ENCODE results near the gene NMUR2.
A peak's percentile ranks its signal among the peaks of the same experiment; 100 is the strongest.

NMUR2 gene, protein sequence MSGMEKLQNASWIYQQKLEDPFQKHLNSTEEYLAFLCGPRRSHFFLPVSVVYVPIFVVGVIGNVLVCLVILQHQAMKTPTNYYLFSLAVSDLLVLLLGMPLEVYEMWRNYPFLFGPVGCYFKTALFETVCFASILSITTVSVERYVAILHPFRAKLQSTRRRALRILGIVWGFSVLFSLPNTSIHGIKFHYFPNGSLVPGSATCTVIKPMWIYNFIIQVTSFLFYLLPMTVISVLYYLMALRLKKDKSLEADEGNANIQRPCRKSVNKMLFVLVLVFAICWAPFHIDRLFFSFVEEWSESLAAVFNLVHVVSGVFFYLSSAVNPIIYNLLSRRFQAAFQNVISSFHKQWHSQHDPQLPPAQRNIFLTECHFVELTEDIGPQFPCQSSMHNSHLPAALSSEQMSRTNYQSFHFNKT

GRCh38 chr5:152405145-152405544 lies at the start of gene NMUR2:
NMUR2 (minus strand) TSS chr5:152405279; CDS start chr5:152405113, 166 bp downstream.
- no peak within 1 kb of the TSS for H3K4me3 Mint-ChIP-seq
- H3K9me3 Mint-ChIP-seq, result peaks cover 3% of the 10 kb centered on the region
- H3K27ac Mint-ChIP-seq, result no peak within 1 kb of the TSS
- H3K36me3 Mint-ChIP-seq, result no peaks in the 10 kb centered on the region
- H3K4me1 Mint-ChIP-seq, result no peaks in the 10 kb centered on the region
- no peak for ATAC-seq
- peaks cover 36% of the 10 kb centered on the region for H3K27me3 Mint-ChIP-seq

GRCh38 chr5:152443935-152444334 lies 38.9 kb upstream of the NMUR2 start:
- H3K4me1 Mint-ChIP-seq, result no peaks in the 10 kb centered on the region
- ATAC-seq, result no peak
- no peaks in the 10 kb centered on the region for H3K36me3 Mint-ChIP-seq
- no peak overlapping the region for H3K27ac Mint-ChIP-seq
- no peak overlapping the region for H3K4me3 Mint-ChIP-seq
- H3K27me3 Mint-ChIP-seq, result peaks cover 31% of the 10 kb centered on the region
- peaks cover 2% of the 10 kb centered on the region for H3K9me3 Mint-ChIP-seq

DNA sequence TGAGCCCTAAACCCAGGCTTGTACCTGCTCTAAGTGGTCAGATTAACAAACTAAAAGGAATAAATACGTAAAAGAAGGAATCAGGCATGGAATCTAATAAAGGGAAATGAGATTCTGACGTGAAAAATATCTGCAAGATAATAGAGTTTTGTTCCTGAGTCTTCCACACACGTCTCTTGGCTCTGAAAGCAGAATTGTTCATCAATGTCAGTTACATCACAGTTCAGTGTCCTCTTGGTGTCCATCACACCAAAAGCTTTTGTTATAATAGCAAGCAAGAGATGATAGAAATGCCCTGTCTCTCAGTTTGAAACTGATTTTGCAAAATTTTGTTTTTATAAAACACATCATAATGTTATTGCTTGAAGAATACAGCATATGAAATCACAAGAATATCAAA lies 34.7 kb upstream of the NMUR2 start:
- Mint-ChIP-seq H3K9me3 (peaks cover 2% of the 10 kb centered on the region), H3K4me1 (no peaks in the 10 kb centered on the region), H3K4me3 (no peak overlapping the region), H3K27me3 (peaks cover 31% of the 10 kb centered on the region), H3K36me3 (no peaks in the 10 kb centered on the region), H3K27ac (no peak overlapping the region)
- ATAC-seq, result no peak

GRCh38 chr5:152437866-152438265 lies 32.8 kb upstream of the NMUR2 start:
- H3K36me3 Mint-ChIP-seq, result no peaks in the 10 kb centered on the region
- no peaks in the 10 kb centered on the region for H3K9me3 Mint-ChIP-seq
- no peak overlapping the region for H3K27ac Mint-ChIP-seq
- H3K4me3 Mint-ChIP-seq, result no peak overlapping the region
- H3K27me3 Mint-ChIP-seq, result peaks cover 16% of the 10 kb centered on the region
- ATAC-seq, result no peak
- no peaks in the 10 kb centered on the region for H3K4me1 Mint-ChIP-seq

GRCh38 chr5:152427721-152428120 lies 22.6 kb upstream of the NMUR2 start:
- H3K4me3 Mint-ChIP-seq, result no peak overlapping the region

GRCh38 chr5:152425083-152425482 lies 20.0 kb upstream of the NMUR2 start:
- H3K4me1 Mint-ChIP-seq, result no peaks in the 10 kb centered on the region
- H3K9me3 Mint-ChIP-seq, result no peaks in the 10 kb centered on the region
- no peak overlapping the region for H3K27ac Mint-ChIP-seq
- H3K27me3 Mint-ChIP-seq, result no peaks in the 10 kb centered on the region
- no peak overlapping the region for H3K4me3 Mint-ChIP-seq
- ATAC-seq, result no peak
- no peaks in the 10 kb centered on the region for H3K36me3 Mint-ChIP-seq

More at GRCh38 chr5:152427721-152428120, 22.6 kb upstream of the NMUR2 start:
- Mint-ChIP-seq H3K27ac (no peak overlapping the region), H3K9me3 (no peaks in the 10 kb centered on the region), H3K4me1 (no peaks in the 10 kb centered on the region), H3K36me3 (no peaks in the 10 kb centered on the region), H3K27me3 (no peaks in the 10 kb centered on the region)
- no peak for ATAC-seq

DNA sequence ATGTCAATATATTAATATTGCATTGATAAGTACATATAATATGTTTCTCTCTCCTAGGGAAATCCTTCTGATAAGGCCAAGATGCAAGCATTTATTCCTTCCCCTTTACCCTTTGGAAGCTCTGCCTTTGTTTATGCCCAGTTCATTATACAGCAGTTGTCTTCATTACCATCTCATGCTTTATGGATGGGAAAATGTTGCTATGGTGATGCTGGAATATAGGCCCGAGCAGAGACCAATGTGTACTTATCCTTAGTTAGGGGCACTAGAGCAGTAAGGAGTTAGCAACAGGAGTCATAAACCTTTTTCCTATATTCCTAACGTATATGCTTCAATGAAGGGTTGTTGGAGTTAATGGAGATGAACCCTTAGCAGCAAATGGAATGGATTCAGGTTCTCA lies 19.4 kb upstream of the NMUR2 start:
- no peak for ATAC-seq
- H3K9me3 Mint-ChIP-seq, result no peaks in the 10 kb centered on the region
- no peaks in the 10 kb centered on the region for H3K36me3 Mint-ChIP-seq
- H3K27ac Mint-ChIP-seq, result no peak overlapping the region
- H3K27me3 Mint-ChIP-seq, result no peaks in the 10 kb centered on the region
- no peak overlapping the region for H3K4me3 Mint-ChIP-seq
- no peaks in the 10 kb centered on the region for H3K4me1 Mint-ChIP-seq

- H3K27ac Mint-ChIP-seq, result no peak overlapping the region
- ATAC-seq, result no peak
- H3K4me3 Mint-ChIP-seq, result no peak overlapping the region
- no peaks in the 10 kb centered on the region for H3K4me1 Mint-ChIP-seq
- H3K9me3 Mint-ChIP-seq, result no peaks in the 10 kb centered on the region
- H3K36me3 Mint-ChIP-seq, result no peaks in the 10 kb centered on the region
- no peaks in the 10 kb centered on the region for H3K27me3 Mint-ChIP-seq
Observed at GRCh38 chr5:152422081-152422480, 17.0 kb upstream of the NMUR2 start.

- no peaks in the 10 kb centered on the region for H3K4me1 Mint-ChIP-seq
- no peak overlapping the region for H3K27ac Mint-ChIP-seq
- peaks cover 10% of the 10 kb centered on the region for H3K9me3 Mint-ChIP-seq
- ATAC-seq, result no peak
- H3K36me3 Mint-ChIP-seq, result no peaks in the 10 kb centered on the region
- H3K27me3 Mint-ChIP-seq, result peaks cover 11% of the 10 kb centered on the region
- H3K4me3 Mint-ChIP-seq, result no peak overlapping the region
Observed at GRCh38 chr5:152412129-152412528, 7.0 kb upstream of the NMUR2 start.

- Mint-ChIP-seq H3K4me1 (no peaks in the 10 kb centered on the region), H3K4me3 (no peak overlapping the region), H3K27ac (no peak overlapping the region), H3K9me3 (peaks cover 3% of the 10 kb centered on the region), H3K36me3 (no peaks in the 10 kb centered on the region), H3K27me3 (peaks cover 35% of the 10 kb centered on the region)
- ATAC-seq, result no peak
Observed at GRCh38 chr5:152406082-152406481, 1.0 kb upstream of the NMUR2 start.

- Mint-ChIP-seq H3K27me3 (peaks cover 37% of the 10 kb centered on the region), H3K4me3 (no peak overlapping the region), H3K9me3 (peaks cover 3% of the 10 kb centered on the region), H3K4me1 (no peaks in the 10 kb centered on the region), H3K27ac (no peak overlapping the region), H3K36me3 (no peaks in the 10 kb centered on the region)
- peak; percentile 12 for ATAC-seq
Observed at GRCh38 chr5:152404494-152404893, 585 bp downstream of the NMUR2 start.

- no peak overlapping the region for H3K27ac Mint-ChIP-seq
- H3K27me3 Mint-ChIP-seq, result peaks cover 46% of the 10 kb centered on the region
Observed at GRCh38 chr5:152403046-152403445, 2.0 kb downstream of the NMUR2 start.

DNA sequence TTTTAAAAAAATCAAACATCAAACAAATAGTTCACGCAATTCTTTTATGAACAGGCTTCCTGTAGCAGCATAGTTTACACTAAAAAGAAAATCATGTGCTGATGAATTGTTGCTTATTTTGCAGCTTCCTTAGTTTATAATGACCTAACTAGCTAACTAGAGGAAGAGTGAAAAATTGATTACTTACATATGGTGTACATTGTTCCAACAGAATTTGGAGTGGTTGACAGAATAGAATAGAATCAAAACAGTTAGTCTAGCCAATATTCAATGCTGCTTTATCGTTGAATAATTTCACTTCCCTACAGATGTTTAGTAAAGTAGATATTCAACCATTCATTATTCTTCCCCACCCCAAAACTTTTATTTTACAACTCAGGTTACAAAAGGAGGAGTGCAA lies 4.2 kb downstream of the NMUR2 start:
- H3K27ac Mint-ChIP-seq, result no peak overlapping the region
- no peaks in the 10 kb centered on the region for H3K4me1 Mint-ChIP-seq
- no peak for ATAC-seq
- no peak overlapping the region for H3K4me3 Mint-ChIP-seq
- no peaks in the 10 kb centered on the region for H3K36me3 Mint-ChIP-seq
- peaks cover 38% of the 10 kb centered on the region for H3K27me3 Mint-ChIP-seq
- H3K9me3 Mint-ChIP-seq, result no peaks in the 10 kb centered on the region

More at GRCh38 chr5:152403046-152403445, 2.0 kb downstream of the NMUR2 start:
- no peak for ATAC-seq
- Mint-ChIP-seq H3K4me3 (no peak overlapping the region), H3K4me1 (no peaks in the 10 kb centered on the region), H3K9me3 (no peaks in the 10 kb centered on the region), H3K36me3 (no peaks in the 10 kb centered on the region)

DNA sequence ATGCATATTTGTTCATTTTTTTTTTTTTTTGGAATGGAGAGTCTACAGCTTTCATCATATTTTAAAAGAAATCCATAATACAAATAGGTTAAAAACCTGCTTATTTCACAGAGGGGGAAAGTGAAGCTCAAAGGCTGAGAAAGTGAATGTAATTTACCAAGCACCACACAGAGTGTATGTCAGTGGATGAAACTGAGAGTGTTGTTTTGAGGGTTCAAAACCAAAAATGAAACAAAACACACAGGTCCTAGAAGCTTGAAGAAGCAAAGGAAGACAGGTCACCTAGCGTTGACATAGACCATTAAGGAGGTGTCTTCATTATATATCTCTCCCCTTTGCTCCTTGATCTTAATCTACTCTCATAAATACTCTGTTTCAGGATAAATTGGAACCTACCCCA lies 7.5 kb downstream of the NMUR2 start:
- Mint-ChIP-seq H3K4me1 (no peaks in the 10 kb centered on the region), H3K27ac (no peak overlapping the region), H3K27me3 (peaks cover 34% of the 10 kb centered on the region), H3K4me3 (no peak overlapping the region), H3K9me3 (no peaks in the 10 kb centered on the region), H3K36me3 (no peaks in the 10 kb centered on the region)
- ATAC-seq, result no peak

- Mint-ChIP-seq H3K27me3 (peaks cover 14% of the 10 kb centered on the region), H3K36me3 (no peaks in the 10 kb centered on the region), H3K9me3 (peaks cover 10% of the 10 kb centered on the region), H3K27ac (no peak overlapping the region), H3K4me1 (no peaks in the 10 kb centered on the region), H3K4me3 (no peak overlapping the region)
- ATAC-seq, result no peak
Observed at GRCh38 chr5:152393441-152393840, 11.6 kb downstream of the NMUR2 start.

DNA sequence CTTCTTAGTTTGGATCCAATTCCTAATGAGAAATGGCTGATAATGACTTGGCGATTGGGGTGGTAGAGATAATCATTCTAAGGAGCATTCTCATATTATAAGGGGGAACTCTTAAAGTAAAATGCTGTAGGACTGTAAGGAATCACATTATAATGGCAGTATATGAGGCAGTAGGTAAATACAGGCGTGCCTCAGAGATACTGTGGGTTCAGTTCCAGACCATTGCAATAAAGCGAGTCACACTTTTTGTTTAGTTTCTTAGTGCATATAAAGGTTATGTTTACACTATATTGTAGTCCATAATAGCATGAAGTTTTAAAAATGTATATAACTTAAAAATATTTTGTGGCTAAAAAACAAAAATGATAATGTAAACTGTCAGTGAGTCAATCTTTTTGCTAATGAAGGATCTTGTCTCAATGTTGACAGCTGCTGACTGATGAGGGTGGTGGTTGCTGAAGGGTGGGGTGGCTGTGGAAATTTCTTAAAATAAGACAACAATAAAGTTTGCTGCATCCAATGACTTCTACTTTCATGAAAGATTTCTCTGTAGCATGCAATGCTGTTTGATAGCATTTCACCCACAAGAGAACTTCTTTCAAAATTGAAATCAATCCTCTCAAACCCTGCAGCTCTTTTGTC lies 15.8 kb downstream of the NMUR2 start:
- Mint-ChIP-seq H3K27ac (no peak overlapping the region), H3K9me3 (peaks cover 10% of the 10 kb centered on the region), H3K4me1 (no peaks in the 10 kb centered on the region), H3K4me3 (no peak overlapping the region), H3K27me3 (peaks cover 14% of the 10 kb centered on the region), H3K36me3 (no peaks in the 10 kb centered on the region)
- ATAC-seq, result no peak
